GM12878 (cell line): ENCODE measurements around the gene CDC42EP3. TPM values are rescaled to one million over a fixed set of nuclear protein-coding genes. Genes with fewer than 3 reads are reported as not detected.
A peak's percentile ranks its signal among the peaks of the same experiment; 100 is the strongest.

ENCODE experiments used
- BCL11A ChIP-seq: IDR thresholded peaks from 2 replicates; pipeline ENCODE4 v1.6.1; 2011; ENCODE audit warnings: low read depth, low read length
- EP300 ChIP-seq, 2 experiments: fragments of 150-350 bp in 1 of 2; IDR thresholded peaks; 2 replicates each; pipeline ENCODE4 v1.6.1; 2011 to 2012; ENCODE audit warnings: low read depth in 2 of 2, low read length in 2 of 2, borderline replicate concordance in 1 of 2, improper control_type of control experiment in 1 of 2, inconsistent platforms in 1 of 2; ENCODE audit not compliant: control insufficient read depth in 1 of 2
- LARP7 ChIP-seq: fragments of 450-650 bp; IDR thresholded peaks from 2 replicates; pipeline ENCODE4 v1.6.1; 2017; ENCODE audit warnings: mild to moderate bottlenecking
- MEF2B ChIP-seq: fragments of 450-650 bp; IDR thresholded peaks from 2 replicates; pipeline ENCODE4 v1.6.1; 2018; ENCODE audit warnings: mild to moderate bottlenecking, moderate library complexity; ENCODE audit not compliant: partially characterized antibody, poor library complexity, severe bottlenecking
- MTA2 ChIP-seq: fragments of 450-650 bp; IDR thresholded peaks from 2 replicates; pipeline ENCODE4 v1.6.1; 2016; ENCODE audit warnings: low read depth, mild to moderate bottlenecking, moderate library complexity
- NFIC ChIP-seq: IDR thresholded peaks from 2 replicates; pipeline ENCODE4 v1.6.1; 2012; ENCODE audit warnings: low read depth, mild to moderate bottlenecking, inconsistent platforms, low read length, moderate library complexity
- NFXL1 ChIP-seq: fragments of 450-650 bp; IDR thresholded peaks from 2 replicates; pipeline ENCODE4 v1.6.1; 2017; ENCODE audit warnings: antibody characterized with exemption, mild to moderate bottlenecking, borderline replicate concordance
- NR2C1 ChIP-seq: fragments of 450-650 bp; IDR thresholded peaks from 2 replicates; pipeline ENCODE4 v1.6.1; 2017; ENCODE audit warnings: antibody characterized with exemption, mild to moderate bottlenecking, moderate library complexity
- NR2C2 ChIP-seq: IDR thresholded peaks from 2 replicates; pipeline ENCODE4 v1.6.1; 2011; ENCODE audit warnings: borderline replicate concordance, low read depth; ENCODE audit not compliant: control insufficient read depth, insufficient read length
- PKNOX1 ChIP-seq: fragments of 450-650 bp; IDR thresholded peaks from 2 replicates; pipeline ENCODE4 v1.6.1; 2016; ENCODE audit warnings: mild to moderate bottlenecking
- ZNF687 ChIP-seq: fragments of 450-650 bp; IDR thresholded peaks from 2 replicates; pipeline ENCODE4 v1.6.1; 2017; ENCODE audit warnings: mild to moderate bottlenecking, moderate library complexity
- polyA plus RNA-seq, 11 experiments: library from polyadenylated mRNA; depleted of rRNA in 4 of 11; unstranded in 6 of 11; stranded (reverse) in 5 of 11; fragments of >200 nt; fragmentation: Nextera tagmentation in 4 of 11; fragmentation: Illumina TruSeq in 1 of 11; extraction: Ambion mirVana in 4 of 11; extraction: Trizol in 1 of 11; gene quantifications; 1 replicate in 1 of 11; 2 replicates in 10 of 11; pipeline versions ENCODE4 v1.2.1 to v1.2.3, GENCODE V29; 2011 to 2016; ENCODE audit warnings: inconsistent platforms in 2 of 11, missing spikeins in 2 of 11, low read depth in 1 of 11
- total RNA-seq, 4 experiments: library from RNA; depleted of rRNA in 3 of 4; stranded (reverse); fragments of >200 nt in 3 of 4; fragmentation: Illumina TruSeq in 1 of 4; extraction: Trizol in 1 of 4; gene quantifications; 2 replicates each; pipeline versions ENCODE4 v1.2.1 to v1.2.3, GENCODE V29; 2013 to 2021
- TF ChIP-seq, protein P1 (sequence below): fragments of 450-650 bp; IDR thresholded peaks from 2 replicates; pipeline ENCODE4 v1.6.1; 2016; ENCODE audit warnings: mild to moderate bottlenecking
- TF ChIP-seq, protein P2 (sequence below): IDR thresholded peaks from 2 replicates; pipeline ENCODE4 v1.6.1; 2011; ENCODE audit warnings: borderline replicate concordance, low read depth, mild to moderate bottlenecking, moderate library complexity, mixed read lengths, low read length; ENCODE audit not compliant: insufficient read depth; ENCODE audit errors: extremely low read length
- TF ChIP-seq, protein P3 (sequence below), 3 experiments: IDR thresholded peaks in 2 of 3; conservative IDR thresholded peaks in 1 of 3; 2 replicates each; pipeline ENCODE4 v1.5.1; 2011; ENCODE audit warnings: low read depth in 3 of 3, low read length in 3 of 3, mild to moderate bottlenecking in 3 of 3, control low read depth in 2 of 3, moderate library complexity in 2 of 3, inconsistent platforms in 1 of 3, mixed read lengths in 1 of 3; ENCODE audit not compliant: control insufficient read depth in 2 of 3, insufficient read depth in 1 of 3; ENCODE audit errors: extremely low read depth in 1 of 3

CDC42EP3 gene
- total and polyA plus RNA-seq, 10 of the 15 experiments (the other 5 are each of a cell fraction or from before 2014, with no cell fraction given) = 11.8 to 86.9 (median 52.9) TPM

DNA sequence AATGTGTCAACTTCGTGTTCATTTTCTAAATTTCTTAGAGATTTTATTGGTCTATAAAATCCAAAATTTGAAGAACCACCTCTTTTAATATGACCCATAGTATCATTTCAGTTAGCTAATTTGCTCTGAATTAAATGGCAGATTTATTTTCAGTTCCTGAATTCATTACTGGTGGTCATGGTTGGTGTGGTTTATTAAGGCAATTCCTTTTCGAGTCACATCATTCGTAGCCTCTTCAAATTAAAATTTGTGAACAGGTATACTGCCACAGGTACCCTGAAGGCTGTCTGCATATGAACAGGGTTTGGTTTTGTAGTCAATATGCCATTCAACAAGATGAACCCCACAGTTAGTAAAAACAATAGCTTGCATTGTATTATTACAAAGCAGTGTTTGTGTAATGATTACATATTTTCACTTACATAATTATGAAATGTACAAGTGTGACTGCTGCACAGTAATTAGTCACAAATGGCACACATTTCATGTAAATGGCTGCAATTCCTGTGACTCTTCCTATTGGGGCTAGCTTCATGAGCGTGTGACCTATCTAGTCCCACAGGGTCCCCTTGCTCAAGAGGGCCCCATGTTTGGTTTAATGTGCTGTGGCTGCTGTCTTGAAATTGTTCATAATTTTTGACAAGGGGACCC lies 48.9 kb downstream of the CDC42EP3 start (continued):
- TF ChIP-seq LARP7 = no peak
- TF ChIP-seq, protein P1, sequence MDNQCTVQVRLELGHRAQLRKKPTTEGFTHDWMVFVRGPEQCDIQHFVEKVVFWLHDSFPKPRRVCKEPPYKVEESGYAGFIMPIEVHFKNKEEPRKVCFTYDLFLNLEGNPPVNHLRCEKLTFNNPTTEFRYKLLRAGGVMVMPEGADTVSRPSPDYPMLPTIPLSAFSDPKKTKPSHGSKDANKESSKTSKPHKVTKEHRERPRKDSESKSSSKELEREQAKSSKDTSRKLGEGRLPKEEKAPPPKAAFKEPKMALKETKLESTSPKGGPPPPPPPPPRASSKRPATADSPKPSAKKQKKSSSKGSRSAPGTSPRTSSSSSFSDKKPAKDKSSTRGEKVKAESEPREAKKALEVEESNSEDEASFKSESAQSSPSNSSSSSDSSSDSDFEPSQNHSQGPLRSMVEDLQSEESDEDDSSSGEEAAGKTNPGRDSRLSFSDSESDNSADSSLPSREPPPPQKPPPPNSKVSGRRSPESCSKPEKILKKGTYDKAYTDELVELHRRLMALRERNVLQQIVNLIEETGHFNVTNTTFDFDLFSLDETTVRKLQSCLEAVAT = no peak
- TF ChIP-seq MEF2B = peak; percentile 78
- peak; percentile 15; the same call in 1 of the 2 replicates for TF ChIP-seq BCL11A
- TF ChIP-seq, protein P2, sequence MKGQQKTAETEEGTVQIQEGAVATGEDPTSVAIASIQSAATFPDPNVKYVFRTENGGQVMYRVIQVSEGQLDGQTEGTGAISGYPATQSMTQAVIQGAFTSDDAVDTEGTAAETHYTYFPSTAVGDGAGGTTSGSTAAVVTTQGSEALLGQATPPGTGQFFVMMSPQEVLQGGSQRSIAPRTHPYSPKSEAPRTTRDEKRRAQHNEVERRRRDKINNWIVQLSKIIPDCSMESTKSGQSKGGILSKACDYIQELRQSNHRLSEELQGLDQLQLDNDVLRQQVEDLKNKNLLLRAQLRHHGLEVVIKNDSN = no peak
- peak in 1 of 2 experiments; percentile 52; a peak in 2 of 4 replicates for TF ChIP-seq EP300 (IDR thresholded peaks at IDR 0.05; ENCODE audit: borderline replicate concordance in 1 of 2, control insufficient read depth in 1 of 2, low read depth in 2 of 2, low read length in 2 of 2)
- no peak for TF ChIP-seq NFXL1
- no peak for TF ChIP-seq NFIC
- TF ChIP-seq ZNF687 = 0 out of 2 replicates have a peak, but pooled peaks have one; percentile 44
- peak; percentile 91 for TF ChIP-seq MTA2
- TF ChIP-seq, protein P3, sequence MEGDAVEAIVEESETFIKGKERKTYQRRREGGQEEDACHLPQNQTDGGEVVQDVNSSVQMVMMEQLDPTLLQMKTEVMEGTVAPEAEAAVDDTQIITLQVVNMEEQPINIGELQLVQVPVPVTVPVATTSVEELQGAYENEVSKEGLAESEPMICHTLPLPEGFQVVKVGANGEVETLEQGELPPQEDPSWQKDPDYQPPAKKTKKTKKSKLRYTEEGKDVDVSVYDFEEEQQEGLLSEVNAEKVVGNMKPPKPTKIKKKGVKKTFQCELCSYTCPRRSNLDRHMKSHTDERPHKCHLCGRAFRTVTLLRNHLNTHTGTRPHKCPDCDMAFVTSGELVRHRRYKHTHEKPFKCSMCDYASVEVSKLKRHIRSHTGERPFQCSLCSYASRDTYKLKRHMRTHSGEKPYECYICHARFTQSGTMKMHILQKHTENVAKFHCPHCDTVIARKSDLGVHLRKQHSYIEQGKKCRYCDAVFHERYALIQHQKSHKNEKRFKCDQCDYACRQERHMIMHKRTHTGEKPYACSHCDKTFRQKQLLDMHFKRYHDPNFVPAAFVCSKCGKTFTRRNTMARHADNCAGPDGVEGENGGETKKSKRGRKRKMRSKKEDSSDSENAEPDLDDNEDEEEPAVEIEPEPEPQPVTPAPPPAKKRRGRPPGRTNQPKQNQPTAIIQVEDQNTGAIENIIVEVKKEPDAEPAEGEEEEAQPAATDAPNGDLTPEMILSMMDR (IDR thresholded peaks at IDR 0.05 in 2 of 3, conservative IDR thresholded peaks at IDR 0.05 in 1 of 3; ENCODE audit: control insufficient read depth in 2 of 3, extremely low read depth in 1 of 3, insufficient read depth in 1 of 3, low read depth in 3 of 3, low read length in 3 of 3) = no peak
- peak; percentile 25; the same call in 1 of the 2 replicates for TF ChIP-seq PKNOX1
- no peak for TF ChIP-seq NR2C1
- TF ChIP-seq NR2C2 = no peak
- TF ChIP-seq, all 136 proteins: peak for 16
